ENCODE data around the gene MUC16.

MUC16 gene

GRCh38 chr19:8988204-8988603, 22.0 kb downstream of the MUC16 start:
- TF ChIP-seq TAF1 (IDR thresholded peaks at IDR 0.05; ENCODE audit: borderline replicate concordance, low read depth, low read length) (no peak), POLR2A (IDR thresholded peaks at IDR 0.05; ENCODE audit: low read depth, low read length) (no peak), POLR2AphosphoS5 (IDR thresholded peaks at IDR 0.05; ENCODE audit: low read depth, low read length) (no peak)
- no peak for FAIRE-seq
- DNase-seq (ENCODE audit: insufficient read length), result no peak

- DNase-seq (ENCODE audit: insufficient read length) (no peak), FAIRE-seq (no peak)
- no peak for TF ChIP-seq TAF1 (IDR thresholded peaks at IDR 0.05; ENCODE audit: borderline replicate concordance, low read depth, low read length)
- TF ChIP-seq POLR2A (IDR thresholded peaks at IDR 0.05; ENCODE audit: low read depth, low read length), result no peak
- no peak for TF ChIP-seq POLR2AphosphoS5 (IDR thresholded peaks at IDR 0.05; ENCODE audit: low read depth, low read length)
Measured at GRCh38 chr19:8986296-8986695, 23.9 kb downstream of the MUC16 start.

- TF ChIP-seq POLR2A (IDR thresholded peaks at IDR 0.05; ENCODE audit: low read depth, low read length), result no peak
- TF ChIP-seq POLR2AphosphoS5 (IDR thresholded peaks at IDR 0.05; ENCODE audit: low read depth, low read length), result no peak
- TF ChIP-seq TAF1 (IDR thresholded peaks at IDR 0.05; ENCODE audit: borderline replicate concordance, low read depth, low read length), result no peak
- FAIRE-seq (no peak), DNase-seq (ENCODE audit: insufficient read length) (no peak)
Measured at GRCh38 chr19:8973501-8974091, 36.6 kb downstream of the MUC16 start.

- FAIRE-seq, result no peak
- TF ChIP-seq POLR2AphosphoS5 (IDR thresholded peaks at IDR 0.05; ENCODE audit: low read depth, low read length) (no peak), TAF1 (IDR thresholded peaks at IDR 0.05; ENCODE audit: borderline replicate concordance, low read depth, low read length) (no peak), POLR2A (IDR thresholded peaks at IDR 0.05; ENCODE audit: low read depth, low read length) (no peak)
- no peak for DNase-seq (ENCODE audit: insufficient read length)
Measured at GRCh38 chr19:8965887-8966286, 44.3 kb downstream of the MUC16 start.

All from GM12892 (cell line).